Neural progenitor cell (in vitro differentiated cells): Measurements from ENCODE around the gene ZNF783. TPM values are rescaled to one million over a fixed set of nuclear protein-coding genes. Genes with fewer than 3 reads are reported as not detected.

Experiments used
- DNase-seq: peaks from one replicate; pipeline ENCODE4 v3.0.0-alpha.2; 2016; ENCODE audit warnings: low spot score
- H2AFZ ChIP-seq: fragments of 200-600 bp; sonication (generic); replicated peaks from 2 replicates; pipeline ENCODE4 v1.6.1; 2016; ENCODE audit warnings: antibody characterized with exemption
- H3F3A ChIP-seq: fragments of 200-600 bp; sonication (generic); 2 replicates; pipeline ENCODE4 v1.6.1; 2016; ENCODE audit warnings: antibody characterized with exemption, low read depth
- H3K27ac ChIP-seq: fragments of 200-600 bp; sonication (generic); 2 replicates; pipeline ENCODE4 v1.5.1; 2016; ENCODE audit warnings: mild to moderate bottlenecking
- H3K27me3 ChIP-seq: fragments of 200-600 bp; sonication (generic); 2 replicates; pipeline ENCODE4 v1.6.1; 2016; ENCODE audit warnings: mild to moderate bottlenecking, moderate library complexity
- H3K36me3 ChIP-seq: fragments of 200-600 bp; sonication (generic); 2 replicates; pipeline ENCODE4 v1.5.1; 2016
- H3K4me1 ChIP-seq: fragments of 200-600 bp; sonication (generic); 2 replicates; pipeline ENCODE4 v1.6.1; 2016; ENCODE audit warnings: mixed run types
- H3K4me2 ChIP-seq: fragments of 200-600 bp; sonication (generic); 2 replicates; pipeline ENCODE4 v1.6.1; 2016
- H3K4me3 ChIP-seq: fragments of 200-600 bp; sonication (generic); 2 replicates; pipeline ENCODE4 v1.5.1; 2016
- H3K79me2 ChIP-seq: fragments of 200-600 bp; sonication (generic); 2 replicates; pipeline ENCODE4 v1.6.1; 2016; ENCODE audit warnings: low read depth
- H3K9ac ChIP-seq: fragments of 200-600 bp; sonication (generic); 2 replicates; pipeline ENCODE4 v1.6.1; 2016
- H3K9me3 ChIP-seq: fragments of 200-600 bp; sonication (generic); 2 replicates; pipeline ENCODE4 v1.5.1; 2016; ENCODE audit warnings: low read depth
- H4K20me1 ChIP-seq: fragments of 200-600 bp; sonication (generic); 2 replicates; pipeline ENCODE4 v1.6.1; 2016; ENCODE audit warnings: low read depth
- H3K27ac Mint-ChIP-seq: 3 replicates; pipeline ENCODE4 v1.8.0; 2021; ENCODE audit warnings: mixed read lengths
- H3K27me3 Mint-ChIP-seq: 2 replicates; pipeline ENCODE4 v1.8.0; 2022; ENCODE audit warnings: low read depth, mild to moderate bottlenecking, inconsistent platforms, moderate library complexity, mixed read lengths; ENCODE audit not compliant: insufficient read depth
- H3K36me3 Mint-ChIP-seq: 3 replicates; pipeline ENCODE4 v1.8.0; 2021; ENCODE audit warnings: mixed read lengths
- H3K4me1 Mint-ChIP-seq: 3 replicates; pipeline ENCODE4 v1.8.0; 2021; ENCODE audit warnings: mixed read lengths
- H3K4me3 Mint-ChIP-seq: 3 replicates; pipeline ENCODE4 v1.8.0; 2021; ENCODE audit warnings: mild to moderate bottlenecking, moderate library complexity, mixed read lengths
- H3K9me3 Mint-ChIP-seq: 3 replicates; pipeline ENCODE4 v1.8.0; 2020; ENCODE audit warnings: mixed read lengths
- EZH2 ChIP-seq: fragments of 200-600 bp; sonication (generic); IDR thresholded peaks from 2 replicates; pipeline ENCODE4 v1.6.1; 2017; ENCODE audit warnings: antibody characterized with exemption, mild to moderate bottlenecking, moderate library complexity
- EZH2phosphoT487 ChIP-seq: fragments of 200-600 bp; sonication (generic); IDR thresholded peaks from 2 replicates; pipeline ENCODE4 v1.6.1; 2017; ENCODE audit warnings: antibody characterized with exemption
- total RNA-seq: library from RNA; depleted of rRNA; stranded (reverse); fragments of >200 nt; gene quantifications from 2 replicates; pipeline ENCODE4 v1.2.3, GENCODE V29; 2015; ENCODE audit warnings: low replicate concordance
- TF ChIP-seq, protein P1 (sequence below): fragments of 200-600 bp; sonication (generic); IDR thresholded peaks from 2 replicates; pipeline ENCODE4 v1.5.1; 2017; ENCODE audit warnings: antibody characterized with exemption, mild to moderate bottlenecking

Gene ZNF783
- total RNA-seq, 1 donor from 2014 or later: 5.5 TPM

DNA sequence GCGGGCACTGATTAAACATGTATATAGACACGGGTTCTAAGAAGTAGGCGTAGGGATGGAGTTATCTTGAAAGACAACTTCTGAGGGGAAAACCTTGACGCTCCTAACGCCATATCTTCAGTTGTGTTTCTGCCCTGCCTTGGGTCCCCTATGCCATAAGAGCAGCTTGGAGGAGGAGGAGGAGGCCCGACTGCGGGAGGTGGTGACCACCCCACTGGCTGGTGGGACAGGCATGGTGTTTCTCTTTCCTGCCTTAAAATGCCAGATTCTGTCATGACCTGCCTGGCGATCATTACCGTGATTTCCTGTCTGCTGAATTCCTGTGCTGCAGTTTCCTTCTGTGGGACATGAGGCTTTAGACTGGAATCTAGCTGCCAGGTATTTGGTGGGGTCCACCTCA lies 15.9 kb downstream of the ZNF783 start:
- Histone ChIP-seq H3K9ac (no peak overlapping the region), H3K4me1 (no peaks in the 10 kb centered on the region), H3K27me3 (no peaks in the 10 kb centered on the region), H2AFZ (no peak overlapping the region), H3K4me2 (no peak overlapping the region), H3K4me3 (no peak overlapping the region), H3K9me3 (no peaks in the 10 kb centered on the region), H3K79me2 (no peaks in the 10 kb centered on the region), H3K27ac (no peak overlapping the region), H3F3A (no peaks in the 10 kb centered on the region), H4K20me1 (no peaks in the 10 kb centered on the region), H3K36me3 (no peaks in the 10 kb centered on the region)
- H3K27me3 Mint-ChIP-seq: peaks cover 2% of the 10 kb centered on the region
- no peaks in the 10 kb centered on the region for H3K4me1 Mint-ChIP-seq
- peaks cover 4% of the 10 kb centered on the region for H3K9me3 Mint-ChIP-seq
- H3K4me3 Mint-ChIP-seq: no peak overlapping the region
- peak overlapping the region; percentile 29 for H3K27ac Mint-ChIP-seq
- no peak for DNase-seq
- TF ChIP-seq EZH2: no peak
- TF ChIP-seq EZH2phosphoT487: no peak
- TF ChIP-seq, protein P1, sequence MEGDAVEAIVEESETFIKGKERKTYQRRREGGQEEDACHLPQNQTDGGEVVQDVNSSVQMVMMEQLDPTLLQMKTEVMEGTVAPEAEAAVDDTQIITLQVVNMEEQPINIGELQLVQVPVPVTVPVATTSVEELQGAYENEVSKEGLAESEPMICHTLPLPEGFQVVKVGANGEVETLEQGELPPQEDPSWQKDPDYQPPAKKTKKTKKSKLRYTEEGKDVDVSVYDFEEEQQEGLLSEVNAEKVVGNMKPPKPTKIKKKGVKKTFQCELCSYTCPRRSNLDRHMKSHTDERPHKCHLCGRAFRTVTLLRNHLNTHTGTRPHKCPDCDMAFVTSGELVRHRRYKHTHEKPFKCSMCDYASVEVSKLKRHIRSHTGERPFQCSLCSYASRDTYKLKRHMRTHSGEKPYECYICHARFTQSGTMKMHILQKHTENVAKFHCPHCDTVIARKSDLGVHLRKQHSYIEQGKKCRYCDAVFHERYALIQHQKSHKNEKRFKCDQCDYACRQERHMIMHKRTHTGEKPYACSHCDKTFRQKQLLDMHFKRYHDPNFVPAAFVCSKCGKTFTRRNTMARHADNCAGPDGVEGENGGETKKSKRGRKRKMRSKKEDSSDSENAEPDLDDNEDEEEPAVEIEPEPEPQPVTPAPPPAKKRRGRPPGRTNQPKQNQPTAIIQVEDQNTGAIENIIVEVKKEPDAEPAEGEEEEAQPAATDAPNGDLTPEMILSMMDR: no peak
- peaks cover 37% of the 10 kb centered on the region for H3K36me3 Mint-ChIP-seq

DNA sequence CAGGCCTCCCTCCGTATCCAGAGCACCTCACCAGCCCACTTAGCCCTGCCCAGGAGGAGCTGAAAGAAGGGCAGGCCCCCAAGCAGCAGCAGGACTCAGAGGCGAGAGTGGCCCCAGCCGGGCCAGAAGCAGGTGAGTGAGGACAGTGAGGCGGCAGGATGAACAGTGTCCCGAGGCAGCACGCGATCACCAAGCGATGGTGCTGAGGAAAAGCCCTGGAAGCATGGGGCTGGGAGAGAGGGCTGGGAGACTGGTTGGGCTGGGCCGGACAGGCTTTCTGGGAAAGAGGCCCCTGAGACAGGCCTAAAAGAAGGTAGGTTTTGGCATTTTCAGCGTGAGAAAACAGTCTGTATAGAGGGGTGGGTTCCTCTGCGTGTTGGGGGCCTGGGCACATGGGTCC lies 16.4 kb downstream of the ZNF783 start:
- H3K36me3 Mint-ChIP-seq: peaks cover 32% of the 10 kb centered on the region

DNA sequence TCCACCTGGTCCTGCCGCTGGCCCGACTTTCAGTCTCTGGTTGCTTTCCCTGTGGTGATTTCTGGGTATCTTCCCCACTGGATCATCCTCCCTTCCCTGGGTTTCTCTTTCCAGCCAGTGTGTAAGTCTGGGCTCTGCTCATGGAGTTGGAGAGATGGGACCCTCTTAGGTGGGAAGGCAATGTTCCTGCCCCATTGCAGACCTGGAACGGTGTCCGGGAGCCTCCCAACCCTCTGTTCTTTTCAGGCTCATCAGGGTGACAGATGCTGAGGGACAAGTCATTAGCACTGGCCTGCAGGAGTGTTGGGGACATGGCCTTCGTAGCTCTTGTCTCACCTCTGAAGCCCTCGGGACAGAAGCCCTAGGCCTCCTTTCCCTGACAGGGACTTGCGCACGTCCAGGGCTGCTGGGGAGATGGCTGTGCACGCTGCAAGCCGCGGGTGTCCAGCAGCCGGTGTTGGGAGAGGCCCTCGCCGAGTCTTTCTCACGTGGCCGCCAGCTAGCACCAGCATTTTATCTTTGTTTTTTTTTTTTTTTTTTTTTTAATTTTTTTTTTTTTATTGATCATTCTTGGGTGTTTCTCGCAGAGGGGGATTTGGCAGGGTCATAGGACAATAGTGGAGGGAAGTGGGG lies 17.2 kb downstream of the ZNF783 start:
- Histone ChIP-seq H3F3A (peaks cover 5% of the 10 kb centered on the region), H3K4me3 (no peak overlapping the region), H4K20me1 (no peaks in the 10 kb centered on the region), H3K27me3 (peaks cover 3% of the 10 kb centered on the region), H3K27ac (no peak overlapping the region), H3K36me3 (no peaks in the 10 kb centered on the region), H2AFZ (no peak overlapping the region), H3K79me2 (no peaks in the 10 kb centered on the region), H3K9me3 (no peaks in the 10 kb centered on the region), H3K9ac (no peak overlapping the region), H3K4me2 (no peak overlapping the region), H3K4me1 (no peaks in the 10 kb centered on the region)
- TF ChIP-seq, protein P1: no peak
- TF ChIP-seq EZH2 (no peak), EZH2phosphoT487 (no peak)
- DNase-seq: no peak
- Mint-ChIP-seq H3K27ac (no peak overlapping the region), H3K4me1 (no peaks in the 10 kb centered on the region), H3K36me3 (peaks cover 28% of the 10 kb centered on the region), H3K27me3 (peaks cover 2% of the 10 kb centered on the region), H3K9me3 (peaks cover 4% of the 10 kb centered on the region), H3K4me3 (no peak overlapping the region)

More for the DNA sequence above, 16.4 kb downstream of the ZNF783 start:
- no peak overlapping the region for H3K27ac Mint-ChIP-seq
- Histone ChIP-seq H3K27me3 (no peaks in the 10 kb centered on the region), H3K4me2 (no peak overlapping the region), H3K9me3 (no peaks in the 10 kb centered on the region), H3K27ac (no peak overlapping the region), H3F3A (no peaks in the 10 kb centered on the region), H2AFZ (no peak overlapping the region), H3K4me3 (no peak overlapping the region), H3K9ac (no peak overlapping the region), H3K79me2 (no peaks in the 10 kb centered on the region), H3K4me1 (no peaks in the 10 kb centered on the region), H3K36me3 (no peaks in the 10 kb centered on the region), H4K20me1 (no peaks in the 10 kb centered on the region)
- no peak for TF ChIP-seq EZH2phosphoT487
- DNase-seq: no peak
- H3K4me3 Mint-ChIP-seq: no peak overlapping the region
- peaks cover 2% of the 10 kb centered on the region for H3K27me3 Mint-ChIP-seq
- H3K9me3 Mint-ChIP-seq: peaks cover 4% of the 10 kb centered on the region
- no peaks in the 10 kb centered on the region for H3K4me1 Mint-ChIP-seq

DNA sequence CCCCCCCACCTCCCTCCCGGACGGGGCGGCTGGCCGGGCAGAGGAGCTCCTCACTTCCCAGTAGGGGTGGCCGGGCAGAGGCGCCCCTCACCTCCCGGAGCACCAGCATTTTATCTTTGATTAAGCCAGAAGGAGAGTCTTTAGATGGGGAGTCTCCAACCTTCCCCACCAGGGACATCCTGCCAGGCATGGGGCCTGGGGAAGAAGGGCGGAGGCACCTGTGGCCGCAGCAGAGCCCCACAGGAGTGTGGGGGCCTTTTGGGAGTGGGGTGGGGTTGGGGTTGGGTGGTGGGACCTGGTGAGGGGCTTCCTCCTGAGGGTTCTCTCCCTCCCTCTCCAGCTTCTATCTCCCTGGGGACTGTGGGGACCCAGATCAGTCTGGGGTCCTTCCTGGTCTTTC lies 18.2 kb downstream of the ZNF783 start:
- Histone ChIP-seq H4K20me1 (no peaks in the 10 kb centered on the region), H2AFZ (no peak overlapping the region), H3K4me1 (no peaks in the 10 kb centered on the region), H3K4me3 (no peak overlapping the region), H3K9ac (no peak overlapping the region), H3K27ac (no peak overlapping the region), H3F3A (peaks cover 8% of the 10 kb centered on the region), H3K27me3 (peaks cover 8% of the 10 kb centered on the region), H3K36me3 (no peaks in the 10 kb centered on the region), H3K9me3 (no peaks in the 10 kb centered on the region), H3K79me2 (no peaks in the 10 kb centered on the region), H3K4me2 (no peak overlapping the region)
- Mint-ChIP-seq H3K4me1 (no peaks in the 10 kb centered on the region), H3K4me3 (no peak overlapping the region), H3K27ac (no peak overlapping the region), H3K36me3 (peaks cover 21% of the 10 kb centered on the region), H3K27me3 (peaks cover 2% of the 10 kb centered on the region), H3K9me3 (no peaks in the 10 kb centered on the region)
- no peak for DNase-seq
- TF ChIP-seq, protein P1: no peak
- TF ChIP-seq EZH2 (no peak), EZH2phosphoT487 (no peak)
